ENCODE results near the gene SFI1. TPM values are rescaled to one million over a fixed set of nuclear protein-coding genes. Genes with fewer than 3 reads are reported as not detected.

SFI1 gene
- total and polyA plus RNA-seq, 2 of the 8 experiments (the other 6 are each of a cell fraction or from before 2014, with no cell fraction given) = 10.4 to 30.1 TPM

DNA sequence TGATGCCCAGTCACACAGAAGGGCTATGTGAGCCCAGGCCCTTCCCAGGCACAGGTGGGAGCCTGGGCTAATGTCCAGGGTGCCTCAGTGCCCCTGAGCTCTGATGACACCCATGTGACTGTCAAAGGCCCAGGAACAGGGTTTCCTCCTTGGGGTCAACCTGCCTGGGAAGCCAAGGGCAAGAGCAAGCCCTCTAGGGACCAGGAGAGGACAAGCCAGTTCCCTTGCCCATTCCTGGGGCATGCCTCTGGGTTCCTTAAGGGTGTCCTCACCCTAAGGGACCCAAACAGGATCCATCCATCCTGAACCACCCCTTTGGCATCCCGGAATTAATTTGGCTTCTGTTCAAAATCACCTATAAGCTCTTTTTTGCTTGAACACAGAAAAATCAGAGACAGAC is 126.6 kb downstream of the SFI1 start:
- Histone ChIP-seq H3K4me2 (ENCODE audit: insufficient read depth in 1 of 2, low read depth in 2 of 2, low read length in 2 of 2) (no peak overlapping the region), H2BK12ac (ENCODE audit: low read depth, low read length) (no peak overlapping the region), H2BK120ac (replicated peaks; ENCODE audit: low read depth, low read length) (no peak overlapping the region), H3K23ac (ENCODE audit: insufficient read length) (no peak overlapping the region), H2BK5ac (ENCODE audit: low read depth, low read length) (peak overlapping the region; percentile 85; the same call in 1 of the 2 replicates), H3K27ac (ENCODE audit: low read depth, low read length) (no peak overlapping the region), H3K9me3 (ENCODE audit: insufficient read depth in 2 of 2, low read depth in 1 of 2, low read length in 1 of 2) (no peaks in the 10 kb centered on the region), H3K56ac (replicated peaks; ENCODE audit: insufficient read length, low read depth, low read length) (no peak overlapping the region), H2BK15ac (ENCODE audit: low read length) (no peak overlapping the region), H3K23me2 (ENCODE audit: low read depth, low read length) (no peaks in the 10 kb centered on the region; the same call in 1 of the 2 replicates), H3K4ac (replicated peaks; ENCODE audit: insufficient read length, low read depth, low read length) (no peak overlapping the region), H3K27me3 (replicated peaks in 1 of 4; ENCODE audit: control insufficient read depth in 3 of 4, extremely low read depth in 1 of 4, insufficient read depth in 3 of 4, low read length in 3 of 4) (no peaks in the 10 kb centered on the region), H3K9ac (replicated peaks in 1 of 4; ENCODE audit: extremely low read depth in 1 of 4, low read depth in 3 of 4, low read length in 3 of 4) (no peak overlapping the region), H4K20me1 (replicated peaks in 1 of 2; ENCODE audit: control insufficient read depth in 1 of 2, insufficient read depth in 2 of 2, low read length in 2 of 2) (peaks cover 10 to 38% of the 10 kb centered on the region in 2 experiments), H3K4me1 (replicated peaks in 1 of 4; ENCODE audit: control insufficient read depth in 3 of 4, insufficient read depth in 4 of 4, low read length in 3 of 4) (peaks cover 5 to 35% (median 27%) of the 10 kb centered on the region in 4 experiments), H4K91ac (replicated peaks; ENCODE audit: insufficient read length, low read length) (no peak overlapping the region), H4K5ac (ENCODE audit: insufficient read length, low read depth, low read length) (no peak overlapping the region), H2BK20ac (ENCODE audit: low read length) (no peak overlapping the region), H3K14ac (ENCODE audit: insufficient read length) (no peak overlapping the region), H2AFZ (ENCODE audit: low read length) (no peak overlapping the region), H3K79me1 (ENCODE audit: low read depth, low read length) (peaks cover 26% of the 10 kb centered on the region), H3K36me3 (ENCODE audit: control insufficient read depth in 2 of 4, insufficient read depth in 4 of 4, low read length in 3 of 4) (peaks cover 2 to 27% (median 11%) of the 10 kb centered on the region in 4 experiments; a peak in 7 of 8 replicates), H3K18ac (ENCODE audit: extremely low read depth, low read length) (no peak overlapping the region; the same call in 1 of the 2 replicates), H3K4me3 (ENCODE audit: extremely low read depth in 1 of 4, insufficient read depth in 2 of 4, low read depth in 3 of 4, low read length in 4 of 4) (no peak overlapping the region), H2AK5ac (ENCODE audit: low read depth, low read length) (0 out of 2 replicates have a peak overlapping the region, but pooled peaks have one; percentile 24), H4K8ac (ENCODE audit: extremely low read depth, insufficient read depth, low read length) (no peak overlapping the region), H3K79me2 (ENCODE audit: control insufficient read depth in 1 of 2, insufficient read depth in 2 of 2, low read length in 2 of 2) (peaks cover 0 to 41% of the 10 kb centered on the region in 2 experiments; a peak in 2 of 4 replicates)
- WGBS, 2 experiments (ENCODE audit: extremely low coverage in 1 of 2, insufficient coverage in 1 of 2, insufficient read length in 1 of 2, insufficient replicate concordance in 2 of 2, low coverage in 1 of 2, low lambda C conversion rate in 2 of 2, missing lambda C conversion rate in 1 of 2) = 93% methylated on average over 1 of the region's 1 CpG; no CpG with 5 or more reads in 1 of the 2 experiments
- no peak for FAIRE-seq
- DNase-seq (ENCODE audit: low read depth in 1 of 2, low spot score in 2 of 2) = no peak
- ChIA-PET CTCF (ENCODE audit: partially characterized antibody) (interaction anchor here (0.8 to 2.9 kb wide), 6 partner anchors 8 to 66 kb away, joined by 3 to 9 read pairs (median 6); no protein-coding TSS in a partner anchor), POLR2A (ENCODE audit: partially characterized antibody) (interaction anchor here (0.6 to 1.4 kb wide), 3 partner anchors 9 to 58 kb away, joined by 3 to 6 read pairs (median 3); partner anchors contain the start of gene PISD)
- TF ChIP-seq RBBP5 (IDR thresholded peaks at IDR 0.05; ENCODE audit: borderline replicate concordance, low read depth, low read length) (no peak), SIX5 (IDR thresholded peaks at IDR 0.05; ENCODE audit: low read depth, low read length) (no peak), SP2 (IDR thresholded peaks at IDR 0.05; ENCODE audit: low read length) (no peak), JUN (IDR thresholded peaks at IDR 0.05; ENCODE audit: low read depth, low read length) (no peak), RFX5 (IDR thresholded peaks at IDR 0.05; ENCODE audit: borderline replicate concordance, low read depth, low read length) (no peak)
- TF ChIP-seq, protein P1, sequence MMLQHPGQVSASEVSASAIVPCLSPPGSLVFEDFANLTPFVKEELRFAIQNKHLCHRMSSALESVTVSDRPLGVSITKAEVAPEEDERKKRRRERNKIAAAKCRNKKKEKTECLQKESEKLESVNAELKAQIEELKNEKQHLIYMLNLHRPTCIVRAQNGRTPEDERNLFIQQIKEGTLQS (IDR thresholded peaks at IDR 0.05; ENCODE audit: insufficient read depth, low read depth, low read length) = no peak
